ENCODE measurements around the gene RTL10. TPM values are rescaled to one million over a fixed set of nuclear protein-coding genes. Genes with fewer than 3 reads are reported as not detected.
A peak's percentile ranks its signal among the peaks of the same experiment; 100 is the strongest.

RTL10 gene
- polyA plus RNA-seq, 1 donor (not counting 4 experiments of a cell fraction or from before 2014, with no cell fraction given), result 12.9 TPM

DNA sequence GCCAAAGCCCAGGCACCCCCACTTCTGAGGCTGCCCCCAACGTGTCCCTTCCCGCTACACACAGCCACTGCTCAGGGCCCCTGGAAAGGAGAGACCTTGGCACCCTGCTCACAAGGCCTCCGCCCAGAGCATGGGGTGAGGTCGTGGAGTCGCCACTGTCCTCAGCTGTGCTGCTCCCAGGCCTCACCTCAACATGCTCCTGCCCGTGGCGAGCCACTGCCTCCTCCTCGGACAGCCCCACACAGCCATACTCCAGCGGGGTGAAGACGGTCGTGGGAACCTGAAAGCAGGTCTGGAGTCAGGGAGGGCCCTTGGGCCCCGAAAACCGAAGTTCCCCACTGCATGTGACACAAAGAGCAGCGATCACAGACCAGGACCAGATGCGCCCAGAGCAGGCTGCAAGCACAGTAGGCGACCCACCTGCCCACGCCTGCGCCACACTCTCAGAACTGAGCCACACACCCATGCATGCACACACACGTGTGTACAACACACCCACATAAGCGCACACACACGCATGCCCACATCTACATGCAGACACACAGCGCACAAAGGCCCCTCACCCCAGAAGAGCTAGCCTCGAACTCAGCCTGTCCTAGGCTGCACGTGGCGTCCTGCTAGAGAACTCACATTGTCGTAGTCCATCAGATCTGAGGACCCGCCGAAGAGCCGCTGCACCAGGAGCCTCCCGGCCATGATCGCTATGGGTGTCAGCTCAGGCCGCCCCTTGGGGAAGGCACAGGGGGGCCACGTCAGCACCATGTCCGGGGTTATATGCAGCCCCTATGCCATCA is 25.5 kb upstream of the RTL10 start:
- no peak for TF ChIP-seq CTCF (optimal IDR thresholded peaks at IDR 0.05 in 1 of 3, IDR thresholded peaks at IDR 0.05 in 1 of 3, conservative IDR thresholded peaks at IDR 0.05 in 1 of 3; ENCODE audit: extremely low read depth in 1 of 3, insufficient read depth in 2 of 3, low read length in 3 of 3)
- no peak for TF ChIP-seq EZH2 (IDR thresholded peaks at IDR 0.05; ENCODE audit: low read length)
- Histone ChIP-seq H3K4me2 (ENCODE audit: control insufficient read depth, extremely low read depth, insufficient read depth, low read depth, low read length) (peak overlapping the region; percentile 55), H4K20me1 (ENCODE audit: control insufficient read depth, extremely low read depth, insufficient read depth, low read length) (no peaks in the 10 kb centered on the region), H3K9me3 (ENCODE audit: control insufficient read depth, low read depth, low read length) (no peaks in the 10 kb centered on the region), H3K9me1 (ENCODE audit: control insufficient read depth, extremely low read depth, insufficient read depth, low read length) (no peaks in the 10 kb centered on the region), H3K9ac (ENCODE audit: control insufficient read depth, extremely low read depth, insufficient read depth, low read length) (peak overlapping the region; percentile 45), H3K27ac (ENCODE audit: control insufficient read depth, insufficient read depth, low read length) (peak overlapping the region; percentile 69), H3K27me3 (ENCODE audit: control insufficient read depth, extremely low read depth, insufficient read depth, low read length) (no peaks in the 10 kb centered on the region), H3K36me3 (ENCODE audit: control insufficient read depth in 2 of 2, extremely low read depth in 1 of 2, insufficient read depth in 2 of 2, low read length in 2 of 2) (no peaks in the 10 kb centered on the region), H3K4me1 (ENCODE audit: control insufficient read depth, extremely low read depth, insufficient read depth, low read length) (peaks cover 43% of the 10 kb centered on the region), H3K4me3 (ENCODE audit: control insufficient read depth in 2 of 3, extremely low read depth in 1 of 3, insufficient read depth in 2 of 3, low read depth in 1 of 3, low read length in 3 of 3) (no peak overlapping the region), H3K79me2 (ENCODE audit: control insufficient read depth, insufficient read depth, low read length) (peaks cover 8% of the 10 kb centered on the region), H2AFZ (ENCODE audit: control insufficient read depth, low read length) (no peak overlapping the region)
- DNase-seq (ENCODE audit: low read depth, low spot score), result no peak
- dilution Hi-C loops (cut with MboI; ENCODE audit: extremely low pct_ligation_motif_present, low sequenced_read_pairs), result no loop called here
- FAIRE-seq, result no peak

DNA sequence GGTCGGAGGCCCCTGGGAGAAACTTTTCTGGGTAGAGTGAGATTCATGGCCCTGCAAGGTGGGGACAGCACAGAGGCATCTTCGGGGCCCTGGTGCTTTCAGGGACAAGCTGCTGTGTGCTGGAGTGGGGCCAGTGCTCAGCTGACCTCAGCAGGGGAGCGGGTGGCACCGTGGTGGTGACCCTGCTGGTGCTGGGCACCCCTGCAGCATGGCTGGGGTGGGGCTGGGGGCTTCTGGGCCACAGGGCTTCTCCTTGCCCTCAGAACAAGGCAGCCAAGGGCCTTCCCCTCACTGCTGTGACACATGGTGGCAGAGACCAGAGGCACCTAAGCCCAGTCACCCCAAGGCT is 24.9 kb upstream of the RTL10 start:
- no peak for FAIRE-seq
- peak overlapping the region; percentile 20 for H3K27ac ChIP-seq (ENCODE audit: control insufficient read depth, insufficient read depth, low read length)

More for the DNA sequence above, 24.9 kb upstream of the RTL10 start:
- no peaks in the 10 kb centered on the region for H3K27me3 ChIP-seq (ENCODE audit: control insufficient read depth, extremely low read depth, insufficient read depth, low read length)
- no peak overlapping the region for H3K9ac ChIP-seq (ENCODE audit: control insufficient read depth, extremely low read depth, insufficient read depth, low read length)
- dilution Hi-C loops (cut with MboI; ENCODE audit: extremely low pct_ligation_motif_present, low sequenced_read_pairs), result no loop called here
- H2AFZ ChIP-seq (ENCODE audit: control insufficient read depth, low read length), result no peak overlapping the region
- H3K4me1 ChIP-seq (ENCODE audit: control insufficient read depth, extremely low read depth, insufficient read depth, low read length), result peaks cover 49% of the 10 kb centered on the region
- no peaks in the 10 kb centered on the region for H3K36me3 ChIP-seq (ENCODE audit: control insufficient read depth in 2 of 2, extremely low read depth in 1 of 2, insufficient read depth in 2 of 2, low read length in 2 of 2)
- no peak for TF ChIP-seq EZH2 (IDR thresholded peaks at IDR 0.05; ENCODE audit: low read length)
- no peak for TF ChIP-seq CTCF (optimal IDR thresholded peaks at IDR 0.05 in 1 of 3, IDR thresholded peaks at IDR 0.05 in 1 of 3, conservative IDR thresholded peaks at IDR 0.05 in 1 of 3; ENCODE audit: extremely low read depth in 1 of 3, insufficient read depth in 2 of 3, low read length in 3 of 3)
- no peaks in the 10 kb centered on the region for H4K20me1 ChIP-seq (ENCODE audit: control insufficient read depth, extremely low read depth, insufficient read depth, low read length)
- no peaks in the 10 kb centered on the region for H3K9me3 ChIP-seq (ENCODE audit: control insufficient read depth, low read depth, low read length)
- no peak for DNase-seq (ENCODE audit: low read depth, low spot score)
- H3K9me1 ChIP-seq (ENCODE audit: control insufficient read depth, extremely low read depth, insufficient read depth, low read length), result no peaks in the 10 kb centered on the region
- H3K4me2 ChIP-seq (ENCODE audit: control insufficient read depth, extremely low read depth, insufficient read depth, low read depth, low read length), result peak overlapping the region; percentile 27
- peaks cover 8% of the 10 kb centered on the region for H3K79me2 ChIP-seq (ENCODE audit: control insufficient read depth, insufficient read depth, low read length)
- H3K4me3 ChIP-seq (ENCODE audit: control insufficient read depth in 2 of 3, extremely low read depth in 1 of 3, insufficient read depth in 2 of 3, low read depth in 1 of 3, low read length in 3 of 3), result no peak overlapping the region
